Heart left ventricle (tissue), 16 donors: ENCODE data around the gene SERPINE3. TPM values are rescaled to one million over a fixed set of nuclear protein-coding genes. Genes with fewer than 3 reads are reported as not detected.

Experiments
- ATAC-seq, 4 donors: fragments of 200-7000 bp; cut with Tn5 transposase; one replicate each; pipeline ENCODE4 v1.9.1; 2020 to 2022; ENCODE audit warnings: moderate library complexity in 4 of 4, mild to moderate bottlenecking in 3 of 4, moderate number of reproducible peaks in 1 of 4
- DNase-seq, 5 donors: peaks; one replicate each; pipeline ENCODE4 v3.0.0-alpha.2; 2020
- H3K27ac ChIP-seq, 12 donors: fragments of 200-600 bp; sonication (generic) in 4 of 12; one replicate each; pipeline versions ENCODE4 v1.5.0 to v1.8.0; 2016 to 2022; ENCODE audit warnings: mild to moderate bottlenecking in 2 of 12
- H3K27me3 ChIP-seq, 9 donors: fragments of 200-600 bp; sonication (generic) in 2 of 9; one replicate each; pipeline versions ENCODE4 v1.5.1 to v1.8.0; 2016 to 2022; ENCODE audit warnings: mild to moderate bottlenecking in 3 of 9
- H3K36me3 ChIP-seq, 9 donors: fragments of 200-600 bp; sonication (generic) in 2 of 9; one replicate each; pipeline versions ENCODE4 v1.5.0 to v1.8.0; 2018 to 2022; ENCODE audit warnings: mild to moderate bottlenecking in 2 of 9
- H3K4me1 ChIP-seq, 12 donors: fragments of 200-600 bp; sonication (generic) in 4 of 12; one replicate each; pipeline versions ENCODE4 v1.5.0 to v1.8.0; 2016 to 2022; ENCODE audit warnings: mild to moderate bottlenecking in 3 of 12
- H3K4me3 ChIP-seq, 12 donors: fragments of 200-600 bp; sonication (generic) in 4 of 12; one replicate each; pipeline versions ENCODE4 v1.5.0 to v1.8.0; 2017 to 2022; ENCODE audit warnings: mild to moderate bottlenecking in 9 of 12, moderate library complexity in 4 of 12
- H3K9me3 ChIP-seq, 12 donors: fragments of 200-600 bp; sonication (generic) in 4 of 12; one replicate each; pipeline versions ENCODE4 v1.5.0 to v1.8.0; 2016 to 2022; ENCODE audit warnings: mild to moderate bottlenecking in 1 of 12
- CTCF ChIP-seq, 12 donors: fragments of 200-600 bp; sonication (generic) in 4 of 12; IDR thresholded peaks; one replicate each; pipeline versions ENCODE4 v1.5.0 to v1.8.0; 2018 to 2022; ENCODE audit warnings: antibody characterized with exemption in 12 of 12, mild to moderate bottlenecking in 5 of 12
- POLR2A ChIP-seq, 2 donors: fragments of 450-650 bp; IDR thresholded peaks; one replicate each; pipeline ENCODE4 v1.6.1; 2017; ENCODE audit warnings: antibody characterized with exemption in 2 of 2, mild to moderate bottlenecking in 2 of 2, moderate library complexity in 2 of 2
- WGBS, 4 donors: extraction: QIAGEN DNeasy Blood & Tissue Kit in 2 of 4; methylation state at CpG; one replicate each; pipeline versions ENCODE4 v1.1.5 to v1.1.7; 2013 to 2018; 5-methylcytosine and 5-hydroxymethylcytosine counted together
- intact Hi-C, 10 donors: fragments of 100-400 bp; cut with DNase I; formaldehyde crosslinking; loops; one replicate each; pipeline versions ENCODE4 v1.11.1 to v1.14.2; 2022
- polyA plus RNA-seq, 2 donors: library from polyadenylated mRNA; stranded (reverse); fragments of 200-250 nt; gene quantifications; one replicate each; pipeline ENCODE4 v1.2.3, GENCODE V29; 2013
- total RNA-seq, 9 donors: library from RNA; depleted of rRNA in 2 of 9; stranded (reverse); fragments of >200 nt in 2 of 9; fragmentation: NEBNext Ultra II Directional in 3 of 9; extraction: Animal tissue kit (Norgen Biotek cat#: 25700) in 3 of 9; gene quantifications; one replicate each; pipeline versions ENCODE4 v1.1.0 to v1.2.4, GENCODE V29; 2016 to 2023
- donor health status: ischemic (EF 13 %, LVEDD 7.1; RV severe dilation, severe dysfunction).
- donor health status: healthy with polysubstance abuse.
- donor health status: DM: no; HTN: yes; CAD: no.
- donor health status: DM: no; HTN: no; CAD: no.
- donor health status: ischemic (EF 25% LVEDD 6.9; RV normal size, moderate dysfunction).
- donor health status: ischemic (EF 25% LVEDD 5.7; RV mildly dilated, moderate dysfunction).
- donor health status: healthy.
- donor health status: DM: yes; HTN: yes; CAD: no.
- donor health status: ischemic (EF 35%, LVEDD 5.7; RV mildly dilated, moderate dysfunction).
- donor health status: nonischemic (EF 11% LVEDD 7.7; RV severe dilation, severe dysfunction).
- donor health status: DM: yes; HTN: yes; CAD: no.
- donor health status: PGD.
- donor health status: ischemic (EF 29% LVEDD 5.4; RV normal size, mild dysfunction).
- donor health status: nonischemic (EF 23%, LVEDD 6.1; RV moderate dilation, normal function).

SERPINE3 gene
- total and polyA plus RNA-seq, 11 donors = 0.14 TPM; not detected in 10

- no peak for ATAC-seq
- DNase-seq = no peak
- Histone ChIP-seq H3K9me3 (no peaks in the 10 kb centered on the region), H3K4me3 (no peak overlapping the region), H3K27ac (no peak overlapping the region), H3K27me3 (no peaks in the 10 kb centered on the region), H3K4me1 (peaks cover 0 to 7% (median 0%) of the 10 kb centered on the region in 12 donors), H3K36me3 (no peaks in the 10 kb centered on the region)
- TF ChIP-seq CTCF (IDR thresholded peaks at IDR 0.05) (no peak), POLR2A (IDR thresholded peaks at IDR 0.05) (no peak)
- WGBS, 4 donors = 84 to 94% (median 92%) methylated on average over 8 to 9 of the region's 9 CpGs
- intact Hi-C loops = no loop called here
These were observed 7.6 kb downstream of the SERPINE3 start for GRCh38 chr13:51347099-51347498.

- Histone ChIP-seq H3K4me3 (no peak overlapping the region), H3K27me3 (no peaks in the 10 kb centered on the region), H3K9me3 (no peaks in the 10 kb centered on the region), H3K27ac (no peak overlapping the region), H3K36me3 (no peaks in the 10 kb centered on the region), H3K4me1 (peaks cover 0 to 7% (median 0%) of the 10 kb centered on the region in 12 donors)
- TF ChIP-seq CTCF (IDR thresholded peaks at IDR 0.05) (no peak), POLR2A (IDR thresholded peaks at IDR 0.05) (no peak)
- 65 to 77% (median 74%) methylated on average over 10 of the region's 10 CpGs for WGBS, 4 donors
- intact Hi-C loops = no loop called here
- ATAC-seq (no peak), DNase-seq (peak in 1 of 5 donors; percentile 32)
These were observed 8.8 kb downstream of the SERPINE3 start for GRCh38 chr13:51348069-51348967.

- Histone ChIP-seq H3K27ac (no peak overlapping the region), H3K4me1 (peaks cover 0 to 7% (median 0%) of the 10 kb centered on the region in 12 donors), H3K27me3 (no peaks in the 10 kb centered on the region), H3K9me3 (no peaks in the 10 kb centered on the region), H3K4me3 (no peak overlapping the region), H3K36me3 (no peaks in the 10 kb centered on the region)
- intact Hi-C loops = no loop called here
- ATAC-seq (no peak), DNase-seq (no peak)
- TF ChIP-seq CTCF (IDR thresholded peaks at IDR 0.05) (no peak), POLR2A (IDR thresholded peaks at IDR 0.05) (no peak)
These were observed 9.5 kb downstream of the SERPINE3 start for GRCh38 chr13:51349016-51349415.

GRCh38 chr13:51355217-51355616, 15.7 kb downstream of the SERPINE3 start:
- no peak overlapping the region for H3K27ac ChIP-seq
- no peak for TF ChIP-seq POLR2A (IDR thresholded peaks at IDR 0.05)
- no peak for TF ChIP-seq CTCF (IDR thresholded peaks at IDR 0.05)
- ATAC-seq (no peak), DNase-seq (no peak)
- WGBS, 4 donors = 70 to 83% (median 80%) methylated on average over 2 of the region's 2 CpGs
- H3K4me3 ChIP-seq = no peak overlapping the region
- no peaks in the 10 kb centered on the region for H3K27me3 ChIP-seq
- peaks cover 0 to 2% (median 0%) of the 10 kb centered on the region in 9 donors for H3K36me3 ChIP-seq
- H3K4me1 ChIP-seq = no peaks in the 10 kb centered on the region
- intact Hi-C loops = no loop called here
- H3K9me3 ChIP-seq = no peaks in the 10 kb centered on the region
